Astrocyte of the cerebellum (primary cell): ENCODE results near the gene ITM2B.
A peak's percentile ranks its signal among the peaks of the same experiment; 100 is the strongest.
"Not testable (repeated sequence)": the region's sequence is repeated elsewhere in the genome, so short reads cannot be mapped to it uniquely, and the experiment has no call there.

Experiments
- DNase-seq: peaks from one replicate; pipeline ENCODE4 v3.0.0-alpha.2; 2011; ENCODE audit warnings: low read depth
- H3K4me3 ChIP-seq: 2 replicates; pipeline ENCODE4 v1.5.1; 2011; ENCODE audit warnings: mild to moderate bottlenecking, low read depth, low read length, moderate library complexity
- CTCF ChIP-seq: IDR thresholded peaks from 2 replicates; pipeline ENCODE4 v1.5.1; 2012; ENCODE audit warnings: low read length, low read depth, moderate library complexity, mild to moderate bottlenecking; ENCODE audit errors: missing control alignments
- in situ Hi-C: cut with HindIII; loops from 2 replicates; pipeline ENCODE4 v1.10.0; 2017; ENCODE audit warnings: low sequenced_read_pairs

Gene ITM2B

GRCh38 chr13:48233889-48234488, 983 bp downstream of the ITM2B start:
- peak; percentile 49 for DNase-seq
- no peak for TF ChIP-seq CTCF
- in situ Hi-C loops = no loop called here
- peak overlapping the region; percentile 92 for H3K4me3 ChIP-seq

- TF ChIP-seq CTCF = no peak
- in situ Hi-C loops = no loop called here
- no peak for DNase-seq
- H3K4me3 ChIP-seq = peak overlapping the region; percentile 92
Measured at GRCh38 chr13:48234566-48235340, 1.7 kb downstream of the ITM2B start.

GRCh38 chr13:48235341-48236135, 2.5 kb downstream of the ITM2B start:
- TF ChIP-seq CTCF = no peak
- DNase-seq = no peak
- peak overlapping the region; percentile 92 for H3K4me3 ChIP-seq
- in situ Hi-C loops = no loop called here

GRCh38 chr13:48236528-48237353, 3.7 kb downstream of the ITM2B start:
- in situ Hi-C loops = no loop called here
- no peak for DNase-seq
- H3K4me3 ChIP-seq = no peak overlapping the region
- no peak for TF ChIP-seq CTCF

GRCh38 chr13:48239369-48239768, 6.4 kb downstream of the ITM2B start:
- DNase-seq, H3K4me3 ChIP-seq, in situ Hi-C loops: not testable (repeated sequence)

GRCh38 chr13:48241651-48242050, 8.6 kb downstream of the ITM2B start:
- no peak for TF ChIP-seq CTCF
- no peak overlapping the region for H3K4me3 ChIP-seq
- in situ Hi-C loops = no loop called here
- DNase-seq = no peak
